HG03045 (cell line): ENCODE data around the gene COBLL1.

Source experiments
- ATAC-seq: cut with Tn5 transposase; IDR thresholded peaks from one replicate; pipeline ENCODE4 v1.9.1; 2021; ENCODE audit warnings: mild to moderate bottlenecking, moderate library complexity; ENCODE audit not compliant: unreplicated experiment

COBLL1 gene

GRCh38 chr2:164651361-164651760 is 190.3 kb downstream of the COBLL1 start:
- no peak for ATAC-seq

GRCh38 chr2:164644036-164644700 is 197.5 kb downstream of the COBLL1 start:
- ATAC-seq, result no peak

GRCh38 chr2:164642946-164643555 is 198.6 kb downstream of the COBLL1 start:
- ATAC-seq, result no peak

GRCh38 chr2:164642268-164642667 is 199.4 kb downstream of the COBLL1 start:
- ATAC-seq, result no peak
